ENCODE data around the gene MOB3B. TPM values are rescaled to one million over a fixed set of nuclear protein-coding genes. Genes with fewer than 3 reads are reported as not detected.

Gene MOB3B
- polyA plus RNA-seq, 1 of the 3 experiments (the other 2 are of a cell fraction) = 0.90 TPM

DNA sequence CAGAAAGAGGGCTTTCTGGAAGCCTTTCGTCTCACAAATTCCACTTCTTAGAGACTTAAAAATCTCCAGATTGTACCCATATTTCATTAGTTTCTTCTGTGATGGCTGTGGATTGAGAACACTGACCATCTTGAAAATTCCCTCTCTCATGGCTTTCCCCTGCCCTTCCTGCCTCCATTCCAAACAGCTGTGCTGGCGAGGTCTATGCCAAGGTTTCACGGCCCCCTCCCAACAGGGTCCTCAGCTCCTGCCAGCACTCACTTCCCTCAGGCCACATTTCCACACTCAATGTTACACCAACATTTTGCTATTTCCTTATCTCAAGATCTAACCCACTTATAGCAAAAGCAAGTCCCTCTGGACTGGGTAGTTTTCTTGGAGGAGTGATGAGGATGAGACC, 192.4 kb downstream of the MOB3B start:
- no peaks in the 10 kb centered on the region for H3K9me3 ChIP-seq
- no peaks in the 10 kb centered on the region for H3K36me3 ChIP-seq (replicated peaks in 1 of 2; ENCODE audit: control insufficient read depth in 1 of 2, insufficient read depth in 2 of 2, low read length in 1 of 2)
- ChIA-PET POLR2A (no interaction called here), CTCF (interaction anchor here (0.6 to 1.2 kb wide), 3 partner anchors 61 to 197 kb away, joined by 3 read pairs; partner anchors contain the start of gene MOB3B)
- H3K27me3 ChIP-seq (ENCODE audit: insufficient read depth) = no peaks in the 10 kb centered on the region
- no peak overlapping the region for H3K9ac ChIP-seq
- H3K4me1 ChIP-seq (ENCODE audit: control insufficient read depth in 1 of 2, insufficient read depth in 2 of 2, low read depth in 1 of 2, low read length in 1 of 2) = peaks cover 0 to 17% of the 10 kb centered on the region in 2 experiments; a peak in 1 of 4 replicates
- no peak overlapping the region for H3K4me2 ChIP-seq
- no peak overlapping the region for H3K27ac ChIP-seq (ENCODE audit: low read depth in 2 of 2, low read length in 1 of 2)
- no peak for TF ChIP-seq RCOR1 (IDR thresholded peaks at IDR 0.05; ENCODE audit: low read length)
- TF ChIP-seq CTCF (IDR thresholded peaks at IDR 0.05) = no peak
- no peak for TF ChIP-seq NFIC (IDR thresholded peaks at IDR 0.05; ENCODE audit: borderline replicate concordance)
- TF ChIP-seq EZH2phosphoT487 (IDR thresholded peaks at IDR 0.05; ENCODE audit: borderline replicate concordance, low read depth) = no peak
- TF ChIP-seq TAF1 (IDR thresholded peaks at IDR 0.05; ENCODE audit: borderline replicate concordance, low read depth, low read length) = no peak
- TF ChIP-seq POLR2AphosphoS5 (IDR thresholded peaks at IDR 0.05; ENCODE audit: low read depth, low read length) = no peak
- no peak for TF ChIP-seq SMC3 (IDR thresholded peaks at IDR 0.05; ENCODE audit: low read depth, low read length)
- no peak for TF ChIP-seq JUND (IDR thresholded peaks at IDR 0.05)
- no peak for TF ChIP-seq RFX5 (IDR thresholded peaks at IDR 0.05; ENCODE audit: low read length)
- TF ChIP-seq RXRA (IDR thresholded peaks at IDR 0.05; ENCODE audit: borderline replicate concordance, low read depth) = no peak
- 76% methylated on average over 3 of the region's 3 CpGs for WGBS (ENCODE audit: low lambda C conversion rate)
- no peaks in the 10 kb centered on the region for H4K20me1 ChIP-seq (ENCODE audit: insufficient read depth)
- no peak overlapping the region for H3K4me3 ChIP-seq (ENCODE audit: low read depth in 2 of 2, low read length in 1 of 2)
- no peaks in the 10 kb centered on the region for H3K79me2 ChIP-seq (ENCODE audit: insufficient read depth)
- H3F3A ChIP-seq (replicated peaks; ENCODE audit: insufficient read depth) = no peaks in the 10 kb centered on the region
- DNase-seq = no peak
- H2AFZ ChIP-seq (ENCODE audit: low read depth) = no peak overlapping the region
- no peaks in the 10 kb centered on the region for H3K9me2 ChIP-seq

GRCh38 chr9:27336829-27337228, 192.8 kb downstream of the MOB3B start:
- DNase-seq = no peak
- Histone ChIP-seq H3K36me3 (replicated peaks in 1 of 2; ENCODE audit: control insufficient read depth in 1 of 2, insufficient read depth in 2 of 2, low read length in 1 of 2) (no peaks in the 10 kb centered on the region), H2AFZ (ENCODE audit: low read depth) (no peak overlapping the region), H4K20me1 (ENCODE audit: insufficient read depth) (no peaks in the 10 kb centered on the region), H3F3A (replicated peaks; ENCODE audit: insufficient read depth) (no peaks in the 10 kb centered on the region), H3K9ac (no peak overlapping the region), H3K9me2 (no peaks in the 10 kb centered on the region), H3K27ac (ENCODE audit: low read depth in 2 of 2, low read length in 1 of 2) (no peak overlapping the region), H3K4me1 (ENCODE audit: control insufficient read depth in 1 of 2, insufficient read depth in 2 of 2, low read depth in 1 of 2, low read length in 1 of 2) (peaks cover 0 to 17% of the 10 kb centered on the region in 2 experiments; a peak in 1 of 4 replicates), H3K9me3 (no peaks in the 10 kb centered on the region), H3K27me3 (ENCODE audit: insufficient read depth) (no peaks in the 10 kb centered on the region), H3K4me2 (no peak overlapping the region), H3K4me3 (ENCODE audit: low read depth in 2 of 2, low read length in 1 of 2) (no peak overlapping the region), H3K79me2 (ENCODE audit: insufficient read depth) (no peaks in the 10 kb centered on the region)
- no peak for TF ChIP-seq SMC3 (IDR thresholded peaks at IDR 0.05; ENCODE audit: low read depth, low read length)
- CTCF ChIA-PET = interaction anchor here (1.2 kb wide), 1 partner anchor 60 kb away, joined by 3 read pairs; no protein-coding TSS in a partner anchor
- WGBS (ENCODE audit: low lambda C conversion rate) = 92% methylated on average over 5 of the region's 10 CpGs
- POLR2A ChIA-PET = no interaction called here

- Histone ChIP-seq H3F3A (replicated peaks; ENCODE audit: insufficient read depth) (no peaks in the 10 kb centered on the region), H2AFZ (ENCODE audit: low read depth) (no peak overlapping the region), H3K4me1 (ENCODE audit: control insufficient read depth in 1 of 2, insufficient read depth in 2 of 2, low read depth in 1 of 2, low read length in 1 of 2) (peaks cover 0 to 17% of the 10 kb centered on the region in 2 experiments; a peak in 1 of 4 replicates), H3K4me2 (no peak overlapping the region), H4K20me1 (ENCODE audit: insufficient read depth) (no peaks in the 10 kb centered on the region), H3K9ac (no peak overlapping the region), H3K9me2 (no peaks in the 10 kb centered on the region), H3K9me3 (no peaks in the 10 kb centered on the region), H3K4me3 (ENCODE audit: low read depth in 2 of 2, low read length in 1 of 2) (no peak overlapping the region), H3K27me3 (ENCODE audit: insufficient read depth) (no peaks in the 10 kb centered on the region), H3K79me2 (ENCODE audit: insufficient read depth) (no peaks in the 10 kb centered on the region), H3K36me3 (replicated peaks in 1 of 2; ENCODE audit: control insufficient read depth in 1 of 2, insufficient read depth in 2 of 2, low read length in 1 of 2) (no peaks in the 10 kb centered on the region), H3K27ac (ENCODE audit: low read depth in 2 of 2, low read length in 1 of 2) (no peak overlapping the region)
- TF ChIP-seq, protein P1, sequence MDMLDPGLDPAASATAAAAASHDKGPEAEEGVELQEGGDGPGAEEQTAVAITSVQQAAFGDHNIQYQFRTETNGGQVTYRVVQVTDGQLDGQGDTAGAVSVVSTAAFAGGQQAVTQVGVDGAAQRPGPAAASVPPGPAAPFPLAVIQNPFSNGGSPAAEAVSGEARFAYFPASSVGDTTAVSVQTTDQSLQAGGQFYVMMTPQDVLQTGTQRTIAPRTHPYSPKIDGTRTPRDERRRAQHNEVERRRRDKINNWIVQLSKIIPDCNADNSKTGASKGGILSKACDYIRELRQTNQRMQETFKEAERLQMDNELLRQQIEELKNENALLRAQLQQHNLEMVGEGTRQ (IDR thresholded peaks at IDR 0.05; ENCODE audit: borderline replicate concordance, low read depth, low read length) = no peak
- TF ChIP-seq IRF3 (IDR thresholded peaks at IDR 0.05; ENCODE audit: low read depth, low read length) = no peak
- no peak for DNase-seq
- 100% methylated on average over 1 of the region's 1 CpG for WGBS (ENCODE audit: low lambda C conversion rate)
- CTCF ChIA-PET = interaction anchor here (0.7 to 1.2 kb wide), 2 partner anchors 60 to 291 kb away, joined by 3 read pairs; no protein-coding TSS in a partner anchor
- POLR2A ChIA-PET = no interaction called here
Observed at GRCh38 chr9:27336126-27336525, 193.5 kb downstream of the MOB3B start.
